ENCODE data around the gene DCUN1D4. TPM values are rescaled to one million over a fixed set of nuclear protein-coding genes. Genes with fewer than 3 reads are reported as not detected.

The DCUN1D4 gene
- total RNA-seq, 1 donor from 2014 or later = 47.3 TPM

Other genes with a start within 250 kb of the DCUN1D4 start
- 0.14 and 0.17 TPM in 2 replicates for gene LRRC66, start 177.2 kb downstream of the DCUN1D4 start, total RNA-seq
- gene SGCB, start 195.1 kb downstream of the DCUN1D4 start, total RNA-seq = 12.9 and 23.7 TPM in 2 replicates
- 4.3 and 4.6 TPM in 2 replicates for gene SPATA18, start 208.2 kb downstream of the DCUN1D4 start, total RNA-seq

All from dermis blood vessel endothelial cell (primary cell).